BLaER1 (cell line): Measurements from ENCODE around the gene CTNNA2.

Source experiments
- H3K27ac ChIP-seq: shearing (Covaris generic); formaldehyde crosslinking; 2 replicates; pipeline ENCODE4 v1.8.1; 2022
- H3K27me3 ChIP-seq: shearing (Covaris generic); formaldehyde crosslinking; 2 replicates; pipeline ENCODE4 v1.8.1; 2022
- H3K36me3 ChIP-seq: shearing (Covaris generic); formaldehyde crosslinking; 2 replicates; pipeline ENCODE4 v1.8.1; 2022
- H3K4me1 ChIP-seq: shearing (Covaris generic); formaldehyde crosslinking; 2 replicates; pipeline ENCODE4 v1.8.1; 2022
- H3K4me2 ChIP-seq: shearing (Covaris generic); formaldehyde crosslinking; 2 replicates; pipeline ENCODE4 v1.8.1; 2022
- H3K4me3 ChIP-seq: shearing (Covaris generic); formaldehyde crosslinking; 2 replicates; pipeline ENCODE4 v1.8.1; 2022
- H3K9ac ChIP-seq: shearing (Covaris generic); formaldehyde crosslinking; 2 replicates; pipeline ENCODE4 v1.8.1; 2022
- H3K9me3 ChIP-seq: shearing (Covaris generic); formaldehyde crosslinking; 2 replicates; pipeline ENCODE4 v1.8.1; 2022
- H4K20me1 ChIP-seq: shearing (Covaris generic); formaldehyde crosslinking; 2 replicates; pipeline ENCODE4 v1.8.1; 2022
- Cebpa-rat ChIP-seq: shearing (Covaris generic); IDR thresholded peaks from 2 replicates; pipeline ENCODE4 v1.8.1; 2022

The CTNNA2 gene

DNA sequence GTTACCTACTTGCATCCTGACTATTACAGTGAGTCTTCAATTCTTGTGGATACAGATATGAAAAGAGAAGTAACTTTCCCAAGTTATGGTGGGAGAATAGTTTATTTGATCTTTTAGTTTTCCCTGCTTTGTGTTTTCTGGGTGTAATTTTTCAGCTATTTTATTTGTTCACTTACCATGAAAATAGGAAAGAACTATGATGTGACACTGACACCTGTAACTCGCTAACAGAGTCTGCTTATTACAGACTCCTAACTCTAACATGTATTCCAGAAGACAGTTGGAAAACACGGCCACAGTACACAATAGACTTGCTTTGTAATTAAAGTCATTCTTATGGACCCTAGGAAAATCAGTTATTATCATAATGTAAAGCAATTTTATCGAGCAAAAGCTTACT, 468.5 kb downstream of the CTNNA2 start:
- no peaks in the 10 kb centered on the region for H3K36me3 ChIP-seq
- TF ChIP-seq Cebpa-rat, result no peak
- no peaks in the 10 kb centered on the region for H3K9me3 ChIP-seq
- no peak overlapping the region for H3K9ac ChIP-seq
- H3K4me1 ChIP-seq, result no peaks in the 10 kb centered on the region
- no peaks in the 10 kb centered on the region for H4K20me1 ChIP-seq
- H3K27me3 ChIP-seq, result no peaks in the 10 kb centered on the region
- H3K27ac ChIP-seq, result no peak overlapping the region
- H3K4me3 ChIP-seq, result no peak overlapping the region
- H3K4me2 ChIP-seq, result no peak overlapping the region

DNA sequence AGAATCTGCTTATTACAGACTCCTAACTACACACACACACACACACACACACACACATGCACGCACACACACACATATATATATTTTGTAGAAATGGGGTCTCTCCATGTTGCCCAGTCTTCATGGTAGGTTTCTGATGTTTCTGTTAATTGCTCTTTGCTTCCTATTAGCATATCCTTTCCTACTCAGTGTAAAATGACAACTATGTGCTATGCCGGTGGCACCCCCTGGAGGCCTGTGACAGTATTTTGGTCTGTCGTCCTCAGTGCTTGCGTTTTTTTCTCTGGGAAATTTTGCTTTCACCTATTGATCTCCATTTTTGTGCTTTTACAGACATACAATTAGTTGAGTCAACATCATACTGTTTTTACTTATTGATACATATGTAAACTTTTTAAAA, 469.6 kb downstream of the CTNNA2 start:
- H3K36me3 ChIP-seq, result no peaks in the 10 kb centered on the region
- no peaks in the 10 kb centered on the region for H3K4me1 ChIP-seq
- no peak overlapping the region for H3K27ac ChIP-seq
- no peak overlapping the region for H3K4me3 ChIP-seq
- no peak overlapping the region for H3K4me2 ChIP-seq
- H3K9ac ChIP-seq, result no peak overlapping the region
- no peak for TF ChIP-seq Cebpa-rat
- H4K20me1 ChIP-seq, result no peaks in the 10 kb centered on the region
- no peaks in the 10 kb centered on the region for H3K27me3 ChIP-seq
- H3K9me3 ChIP-seq, result no peaks in the 10 kb centered on the region

DNA sequence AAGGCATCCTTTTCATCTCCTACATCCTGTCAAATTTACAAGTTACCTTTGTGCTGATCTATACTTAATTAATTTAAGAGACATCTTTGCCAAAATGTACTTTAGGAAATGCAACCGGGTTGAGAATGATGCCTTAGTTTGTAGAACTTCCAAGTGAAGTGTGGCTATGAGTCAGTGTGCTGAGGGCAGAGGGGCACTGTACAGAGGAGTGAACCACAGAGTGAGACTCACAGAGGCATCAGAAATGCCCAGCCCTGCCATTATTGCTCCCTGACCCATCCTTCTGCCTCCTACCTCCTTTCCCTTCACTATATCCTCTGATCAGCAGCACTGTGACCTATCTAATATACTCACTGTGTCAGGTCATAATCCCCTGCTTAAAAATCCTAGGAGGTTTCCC, 471.6 kb downstream of the CTNNA2 start:
- Histone ChIP-seq H3K27ac (no peak overlapping the region), H3K4me1 (no peaks in the 10 kb centered on the region), H3K4me3 (no peak overlapping the region), H3K27me3 (no peaks in the 10 kb centered on the region), H3K9ac (no peak overlapping the region), H3K36me3 (no peaks in the 10 kb centered on the region), H3K9me3 (no peaks in the 10 kb centered on the region), H3K4me2 (no peak overlapping the region), H4K20me1 (no peaks in the 10 kb centered on the region)
- no peak for TF ChIP-seq Cebpa-rat

DNA sequence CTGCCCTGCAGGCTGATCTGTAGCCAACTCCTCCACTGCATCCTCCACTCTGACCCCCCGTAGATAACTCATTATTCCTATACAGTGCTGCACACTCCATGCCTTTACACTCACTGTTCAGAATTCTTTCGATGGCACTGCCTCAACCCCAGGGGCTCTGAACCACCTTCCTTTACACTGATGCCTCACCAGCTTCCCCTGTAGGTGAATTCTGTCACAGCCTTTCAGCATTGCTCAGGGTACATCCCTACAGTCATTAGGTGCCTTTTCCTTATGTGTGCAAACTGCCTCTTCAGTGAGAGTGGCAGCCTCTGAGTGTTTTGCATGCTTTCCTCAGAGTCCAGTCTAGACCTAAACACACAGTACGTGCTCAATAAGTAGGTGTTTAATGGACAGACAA, 472.3 kb downstream of the CTNNA2 start:
- H3K27me3 ChIP-seq, result no peaks in the 10 kb centered on the region
- no peak overlapping the region for H3K27ac ChIP-seq
- no peak overlapping the region for H3K4me3 ChIP-seq
- H3K4me1 ChIP-seq, result no peaks in the 10 kb centered on the region
- TF ChIP-seq Cebpa-rat, result no peak
- H3K9me3 ChIP-seq, result no peaks in the 10 kb centered on the region
- no peaks in the 10 kb centered on the region for H4K20me1 ChIP-seq
- H3K4me2 ChIP-seq, result no peak overlapping the region
- H3K36me3 ChIP-seq, result no peaks in the 10 kb centered on the region
- H3K9ac ChIP-seq, result no peak overlapping the region

DNA sequence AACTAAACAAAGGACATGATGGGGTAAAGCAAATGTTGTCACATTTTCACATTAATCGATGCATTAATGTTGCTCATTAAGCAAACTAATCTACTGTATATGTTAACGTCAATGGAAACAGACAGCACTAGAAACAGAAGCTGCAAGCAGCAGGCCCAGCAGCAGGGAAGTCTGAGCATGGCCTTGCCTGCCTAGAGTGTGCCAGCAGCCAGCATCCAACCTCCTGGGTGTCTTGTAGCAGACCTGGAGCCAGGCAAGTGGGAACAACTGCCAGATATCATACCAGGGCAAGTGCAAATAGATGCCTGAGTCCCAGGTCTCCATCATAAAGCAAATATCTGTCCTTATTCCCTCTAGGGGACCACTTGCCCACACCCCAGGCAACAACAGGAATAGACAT, 472.7 kb downstream of the CTNNA2 start:
- no peak overlapping the region for H3K4me3 ChIP-seq
- no peak overlapping the region for H3K27ac ChIP-seq
- H3K9me3 ChIP-seq, result no peaks in the 10 kb centered on the region
- H4K20me1 ChIP-seq, result no peaks in the 10 kb centered on the region
- H3K9ac ChIP-seq, result no peak overlapping the region
- no peaks in the 10 kb centered on the region for H3K4me1 ChIP-seq
- no peaks in the 10 kb centered on the region for H3K27me3 ChIP-seq
- no peaks in the 10 kb centered on the region for H3K36me3 ChIP-seq
- H3K4me2 ChIP-seq, result no peak overlapping the region
- no peak for TF ChIP-seq Cebpa-rat

DNA sequence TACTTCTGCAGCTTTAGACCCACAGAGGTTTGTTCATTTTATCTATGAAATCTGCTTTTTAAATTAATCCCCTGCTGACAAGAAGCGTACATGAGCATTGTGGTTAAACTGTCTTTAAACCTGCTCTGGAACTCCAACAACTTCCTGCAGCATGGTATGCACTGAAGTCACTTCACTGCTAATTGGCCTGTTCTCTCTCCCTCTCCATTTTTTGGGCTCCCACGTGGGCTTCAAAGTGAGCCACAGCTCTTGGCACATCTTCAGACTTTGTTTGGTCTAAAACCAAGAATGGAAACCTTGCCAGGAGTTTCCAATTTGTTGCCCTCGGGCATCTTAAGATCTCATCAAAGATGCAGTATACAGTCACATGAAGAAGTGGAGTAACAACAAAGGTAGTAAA, 480.3 kb downstream of the CTNNA2 start:
- TF ChIP-seq Cebpa-rat, result no peak
- Histone ChIP-seq H3K9me3 (no peaks in the 10 kb centered on the region), H3K4me1 (peaks cover 15% of the 10 kb centered on the region; the same call in 1 of the 2 replicates), H3K27me3 (no peaks in the 10 kb centered on the region), H3K4me3 (no peak overlapping the region), H3K9ac (no peak overlapping the region), H3K36me3 (no peaks in the 10 kb centered on the region), H3K4me2 (no peak overlapping the region), H4K20me1 (no peaks in the 10 kb centered on the region), H3K27ac (no peak overlapping the region)

DNA sequence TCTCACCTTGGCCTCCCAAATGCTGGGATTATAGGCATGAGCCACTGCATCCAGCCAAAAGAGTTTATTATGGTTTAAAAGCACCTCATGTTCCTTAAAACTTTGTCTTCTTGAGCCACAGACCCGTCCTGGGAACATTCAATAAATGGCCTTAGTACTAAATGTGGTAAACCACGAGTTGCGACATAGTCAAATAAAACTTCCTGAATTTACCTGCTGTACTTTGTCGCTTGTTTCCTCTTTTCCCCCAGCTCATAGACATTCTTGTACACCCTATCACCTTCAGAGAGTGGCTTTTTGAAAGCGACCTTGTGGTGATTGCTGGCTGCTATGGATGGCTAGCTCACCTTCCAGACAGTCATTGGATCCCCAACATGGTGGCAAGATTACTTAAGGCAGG, 481.3 kb downstream of the CTNNA2 start:
- Histone ChIP-seq H3K27ac (no peak overlapping the region), H3K36me3 (no peaks in the 10 kb centered on the region), H3K4me2 (peak overlapping the region; percentile 9; the same call in 1 of the 2 replicates), H3K4me3 (no peak overlapping the region), H3K9ac (no peak overlapping the region), H4K20me1 (no peaks in the 10 kb centered on the region), H3K27me3 (no peaks in the 10 kb centered on the region), H3K9me3 (no peaks in the 10 kb centered on the region), H3K4me1 (peaks cover 15% of the 10 kb centered on the region; the same call in 1 of the 2 replicates)
- 0 out of 2 replicates have a peak, but pooled peaks have one; percentile 52 for TF ChIP-seq Cebpa-rat

DNA sequence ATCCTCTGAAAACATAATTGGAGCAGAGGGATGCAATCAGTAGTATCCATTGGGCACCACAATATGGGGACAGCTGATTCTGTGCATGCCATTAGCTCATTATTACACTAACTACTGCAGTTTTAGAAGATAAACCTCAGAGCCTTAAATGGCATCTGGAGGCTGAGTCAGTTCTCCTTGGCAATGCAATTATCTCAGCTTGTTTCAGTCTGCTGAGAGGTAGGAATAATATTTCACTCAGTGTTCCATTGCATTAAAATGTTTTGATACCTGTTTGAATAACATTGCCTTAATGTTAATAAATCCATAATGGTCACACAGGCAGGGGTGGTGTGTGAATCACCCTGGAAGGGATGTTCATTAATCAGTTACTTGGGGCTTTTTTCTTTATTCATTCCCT, 482.1 kb downstream of the CTNNA2 start:
- Histone ChIP-seq H3K9me3 (no peaks in the 10 kb centered on the region), H3K36me3 (no peaks in the 10 kb centered on the region), H3K4me3 (no peak overlapping the region), H3K9ac (no peak overlapping the region), H3K4me1 (peaks cover 15% of the 10 kb centered on the region; the same call in 1 of the 2 replicates), H4K20me1 (no peaks in the 10 kb centered on the region), H3K27me3 (no peaks in the 10 kb centered on the region), H3K4me2 (no peak overlapping the region), H3K27ac (no peak overlapping the region)
- TF ChIP-seq Cebpa-rat, result no peak

DNA sequence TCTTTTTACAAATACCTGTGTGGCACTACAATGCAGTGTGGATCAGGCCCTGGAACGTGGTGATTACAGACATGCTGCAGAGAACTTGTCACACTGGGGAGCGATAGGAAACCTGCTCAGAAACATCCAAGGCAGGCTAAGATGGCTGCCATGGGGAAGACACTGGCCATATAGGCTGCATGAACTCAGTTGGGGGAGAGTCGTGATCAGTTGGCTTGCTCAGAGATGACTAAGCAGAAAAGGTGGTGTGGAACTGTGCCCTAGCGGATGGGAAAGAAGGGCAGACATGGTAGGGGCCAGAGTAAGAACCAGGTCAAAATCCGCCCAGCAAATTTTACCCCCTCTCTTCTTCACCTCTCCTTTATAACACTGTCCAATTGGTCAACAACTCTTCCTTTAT, 483.9 kb downstream of the CTNNA2 start:
- TF ChIP-seq Cebpa-rat, result no peak
- peaks cover 15% of the 10 kb centered on the region; the same call in 1 of the 2 replicates for H3K4me1 ChIP-seq

DNA sequence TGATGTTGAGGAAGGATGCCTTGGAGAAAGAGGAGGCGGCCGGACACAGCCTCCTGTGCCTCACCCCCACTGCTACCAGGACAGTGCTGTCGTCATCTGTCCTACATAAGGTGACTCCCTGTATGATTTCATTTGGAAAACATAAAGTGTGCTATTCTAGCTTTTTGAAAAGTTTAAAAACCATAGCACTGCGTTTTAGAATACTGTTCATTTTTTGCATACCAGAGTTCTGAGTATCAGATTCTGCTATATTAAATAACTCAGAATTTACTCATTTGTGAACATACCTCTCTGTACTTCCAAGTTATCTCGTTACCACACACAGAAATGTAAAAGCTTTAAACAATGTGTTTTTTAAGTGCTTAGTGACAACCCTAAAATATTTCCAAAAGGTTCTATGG, 488.9 kb downstream of the CTNNA2 start:
- Histone ChIP-seq H3K4me3 (no peak overlapping the region), H4K20me1 (no peaks in the 10 kb centered on the region), H3K27me3 (no peaks in the 10 kb centered on the region), H3K9me3 (no peaks in the 10 kb centered on the region), H3K9ac (no peak overlapping the region), H3K4me1 (no peaks in the 10 kb centered on the region), H3K27ac (no peak overlapping the region), H3K4me2 (no peak overlapping the region), H3K36me3 (no peaks in the 10 kb centered on the region)
- no peak for TF ChIP-seq Cebpa-rat

More for the DNA sequence above, 483.9 kb downstream of the CTNNA2 start:
- H3K27ac ChIP-seq, result no peak overlapping the region
- no peaks in the 10 kb centered on the region for H3K27me3 ChIP-seq
- no peaks in the 10 kb centered on the region for H4K20me1 ChIP-seq
- H3K9ac ChIP-seq, result no peak overlapping the region
- H3K9me3 ChIP-seq, result no peaks in the 10 kb centered on the region
- H3K4me2 ChIP-seq, result no peak overlapping the region
- H3K36me3 ChIP-seq, result no peaks in the 10 kb centered on the region
- H3K4me3 ChIP-seq, result no peak overlapping the region

DNA sequence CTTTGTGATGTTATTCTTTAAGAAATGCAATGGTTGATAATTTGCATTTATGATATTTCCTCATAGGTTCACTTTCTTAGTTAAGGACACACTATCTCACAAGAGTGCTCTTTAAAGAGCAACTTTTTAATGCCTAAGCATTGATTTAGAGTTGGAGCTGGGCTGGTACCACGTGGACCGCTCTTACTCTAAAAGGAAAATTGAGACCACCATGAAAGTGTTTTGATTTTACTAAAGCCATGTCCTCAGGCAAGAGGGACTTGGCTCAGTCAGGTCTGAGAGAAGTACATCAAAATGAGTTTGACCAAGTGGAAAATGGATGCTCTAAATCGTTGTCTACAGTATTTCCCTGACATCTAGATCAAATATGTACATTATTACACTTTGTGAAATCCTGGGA, 489.3 kb downstream of the CTNNA2 start:
- H3K9ac ChIP-seq, result no peak overlapping the region
- no peaks in the 10 kb centered on the region for H3K27me3 ChIP-seq
- TF ChIP-seq Cebpa-rat, result no peak
- no peak overlapping the region for H3K4me2 ChIP-seq
- H3K9me3 ChIP-seq, result no peaks in the 10 kb centered on the region
- no peaks in the 10 kb centered on the region for H3K4me1 ChIP-seq
- H3K4me3 ChIP-seq, result no peak overlapping the region
- no peaks in the 10 kb centered on the region for H4K20me1 ChIP-seq
- no peaks in the 10 kb centered on the region for H3K36me3 ChIP-seq
- H3K27ac ChIP-seq, result no peak overlapping the region
